ENCODE measurements around the gene SCN4B.

SCN4B gene

GRCh38 chr11:118111744-118112035 lies 40.9 kb downstream of the SCN4B start:
- no peak for DNase-seq (ENCODE audit: low spot score)
- TF ChIP-seq, protein P1, sequence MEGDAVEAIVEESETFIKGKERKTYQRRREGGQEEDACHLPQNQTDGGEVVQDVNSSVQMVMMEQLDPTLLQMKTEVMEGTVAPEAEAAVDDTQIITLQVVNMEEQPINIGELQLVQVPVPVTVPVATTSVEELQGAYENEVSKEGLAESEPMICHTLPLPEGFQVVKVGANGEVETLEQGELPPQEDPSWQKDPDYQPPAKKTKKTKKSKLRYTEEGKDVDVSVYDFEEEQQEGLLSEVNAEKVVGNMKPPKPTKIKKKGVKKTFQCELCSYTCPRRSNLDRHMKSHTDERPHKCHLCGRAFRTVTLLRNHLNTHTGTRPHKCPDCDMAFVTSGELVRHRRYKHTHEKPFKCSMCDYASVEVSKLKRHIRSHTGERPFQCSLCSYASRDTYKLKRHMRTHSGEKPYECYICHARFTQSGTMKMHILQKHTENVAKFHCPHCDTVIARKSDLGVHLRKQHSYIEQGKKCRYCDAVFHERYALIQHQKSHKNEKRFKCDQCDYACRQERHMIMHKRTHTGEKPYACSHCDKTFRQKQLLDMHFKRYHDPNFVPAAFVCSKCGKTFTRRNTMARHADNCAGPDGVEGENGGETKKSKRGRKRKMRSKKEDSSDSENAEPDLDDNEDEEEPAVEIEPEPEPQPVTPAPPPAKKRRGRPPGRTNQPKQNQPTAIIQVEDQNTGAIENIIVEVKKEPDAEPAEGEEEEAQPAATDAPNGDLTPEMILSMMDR (IDR thresholded peaks at IDR 0.05; ENCODE audit: extremely low read depth, insufficient read depth, missing control alignments) = no peak
- in situ Hi-C loops (cut with MboI; ENCODE audit: low pct_unique_long_range_greater_than_20kb, low sequenced_read_pairs, unreplicated experiment) = no loop called here

DNA sequence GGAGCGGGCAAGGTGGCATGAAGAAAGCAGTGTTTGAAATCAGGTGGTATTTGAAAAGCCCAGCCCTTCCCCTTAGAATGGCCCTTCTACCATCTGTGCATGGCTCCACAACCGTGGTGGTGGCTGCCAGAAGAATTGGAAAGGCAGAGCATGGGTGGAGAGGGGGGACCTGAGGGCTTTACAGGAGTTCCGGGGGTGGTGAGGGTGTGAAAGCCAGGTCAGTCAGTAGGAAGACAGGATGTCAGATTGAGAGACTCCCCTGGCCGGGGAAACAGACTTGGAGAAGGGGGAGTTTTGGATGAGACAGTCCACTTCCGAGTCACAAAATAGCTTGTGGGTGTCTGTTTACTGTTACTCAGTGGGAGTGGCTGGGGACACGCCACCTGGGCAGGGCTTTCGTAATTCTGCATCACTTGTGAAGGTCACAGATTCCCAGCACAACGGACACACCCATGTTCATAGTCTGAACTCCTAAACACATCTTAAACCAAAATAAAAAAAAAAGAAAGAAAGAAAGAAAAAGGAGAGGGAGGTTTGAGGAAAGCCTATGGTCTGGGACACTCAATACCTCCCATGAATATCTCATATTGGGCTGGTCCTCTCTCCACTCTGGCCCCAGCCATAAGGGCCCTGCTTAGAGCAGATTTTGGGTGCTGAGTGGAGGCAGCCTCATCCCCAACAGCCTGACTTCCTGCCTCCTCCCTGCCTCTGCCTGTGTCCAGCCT lies 41.4 kb downstream of the SCN4B start:
- in situ Hi-C loops (cut with MboI; ENCODE audit: low pct_unique_long_range_greater_than_20kb, low sequenced_read_pairs, unreplicated experiment) = no loop called here
- TF ChIP-seq, protein P1 (IDR thresholded peaks at IDR 0.05; ENCODE audit: extremely low read depth, insufficient read depth, missing control alignments) = no peak

DNA sequence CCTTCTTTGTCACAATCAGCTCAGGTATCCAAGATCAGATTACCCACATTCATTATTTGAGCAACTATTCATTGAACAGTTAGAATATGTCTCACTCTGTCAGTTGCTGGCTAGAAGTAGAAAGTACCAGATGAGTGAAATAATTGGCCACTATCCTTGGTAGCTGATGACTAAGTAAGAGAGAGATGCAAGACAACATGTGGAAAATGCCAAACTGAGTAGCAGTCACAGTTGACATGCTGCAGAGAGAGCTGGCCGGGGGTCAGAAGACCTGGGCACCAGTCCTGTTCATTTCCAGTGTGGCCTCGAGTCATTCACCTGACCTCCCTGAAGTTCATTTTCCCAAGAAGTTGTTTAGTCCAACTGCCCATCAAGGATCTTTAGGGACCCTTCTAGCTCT lies 43.4 kb downstream of the SCN4B start:
- in situ Hi-C loops (cut with MboI; ENCODE audit: low pct_unique_long_range_greater_than_20kb, low sequenced_read_pairs, unreplicated experiment) = no loop called here
- no peak for DNase-seq (ENCODE audit: low spot score)
- TF ChIP-seq, protein P1 (IDR thresholded peaks at IDR 0.05; ENCODE audit: extremely low read depth, insufficient read depth, missing control alignments) = no peak

More for the DNA sequence above, 41.4 kb downstream of the SCN4B start:
- DNase-seq (ENCODE audit: low spot score) = no peak

GRCh38 chr11:118108513-118108912 lies 44.1 kb downstream of the SCN4B start:
- in situ Hi-C loops (cut with MboI; ENCODE audit: low pct_unique_long_range_greater_than_20kb, low sequenced_read_pairs, unreplicated experiment) = no loop called here
- TF ChIP-seq, protein P1 (IDR thresholded peaks at IDR 0.05; ENCODE audit: extremely low read depth, insufficient read depth, missing control alignments) = no peak
- DNase-seq (ENCODE audit: low spot score) = no peak

DNA sequence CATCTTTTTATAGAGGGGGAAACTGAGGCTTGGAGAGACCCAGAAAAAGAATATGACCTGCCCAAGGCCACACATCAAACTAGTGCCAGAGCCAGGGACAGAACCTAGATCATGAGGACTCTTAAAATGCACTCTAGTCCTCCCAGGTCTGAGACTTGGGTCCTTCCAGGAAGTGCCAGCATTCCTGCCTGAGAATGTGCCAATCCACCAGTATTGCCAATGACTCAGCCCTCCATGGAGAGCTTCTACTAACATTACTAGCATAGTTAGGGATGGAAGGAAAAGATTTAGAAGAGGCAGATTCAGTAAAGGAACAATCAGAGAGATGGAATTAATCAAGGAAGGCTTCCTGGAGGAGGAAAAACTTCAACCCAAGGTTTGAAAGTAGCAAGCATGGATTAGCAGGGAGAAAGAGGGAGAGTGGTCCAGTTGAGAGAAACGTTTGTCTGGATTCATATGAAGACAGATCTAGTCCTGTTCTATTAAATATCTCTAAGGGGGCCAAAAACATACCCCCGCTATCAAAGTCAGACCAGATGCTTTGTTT lies 45.8 kb downstream of the SCN4B start:
- DNase-seq (ENCODE audit: low spot score) = no peak
- in situ Hi-C loops (cut with MboI; ENCODE audit: low pct_unique_long_range_greater_than_20kb, low sequenced_read_pairs, unreplicated experiment) = no loop called here
- TF ChIP-seq, protein P1 (IDR thresholded peaks at IDR 0.05; ENCODE audit: extremely low read depth, insufficient read depth, missing control alignments) = no peak

DNA sequence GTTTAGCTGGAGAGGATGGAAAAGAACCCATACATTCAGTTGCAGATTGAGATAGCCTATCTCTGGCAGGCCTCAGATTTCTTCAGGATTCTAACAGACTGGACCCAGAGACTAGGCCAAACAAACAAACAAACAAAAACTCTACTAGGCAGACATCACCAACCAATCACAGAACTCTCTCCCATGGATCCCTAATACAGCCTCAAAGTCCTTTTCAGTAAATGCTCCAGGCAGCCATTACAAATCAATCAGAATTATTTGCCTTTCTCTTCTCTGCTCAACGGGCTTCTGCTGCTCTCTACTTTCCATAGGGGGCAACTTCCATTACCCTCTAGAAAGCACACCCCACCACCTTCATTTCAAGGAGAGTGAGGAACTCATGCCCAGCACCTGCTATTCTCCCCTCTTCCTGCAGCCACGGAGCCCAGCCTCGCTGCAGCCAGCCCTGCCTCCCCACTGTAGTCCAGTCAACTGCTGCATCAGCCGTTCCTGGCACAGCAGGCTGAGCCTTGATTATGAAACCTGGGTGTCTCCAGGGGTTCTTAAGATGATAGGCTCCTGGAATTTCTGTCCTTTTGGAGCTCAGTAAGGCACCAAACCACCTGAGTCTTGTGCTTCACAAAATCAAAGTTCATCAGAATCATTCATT lies 46.8 kb downstream of the SCN4B start:
- in situ Hi-C loops (cut with MboI; ENCODE audit: low pct_unique_long_range_greater_than_20kb, low sequenced_read_pairs, unreplicated experiment) = no loop called here
- no peak for DNase-seq (ENCODE audit: low spot score)
- TF ChIP-seq, protein P1 (IDR thresholded peaks at IDR 0.05; ENCODE audit: extremely low read depth, insufficient read depth, missing control alignments) = no peak

All from GM13977 (cell line).